Mesenchymal stem cell (in vitro differentiated cells and primary cell): ENCODE measurements around the gene PDCL2.
A peak's percentile ranks its signal among the peaks of the same experiment; 100 is the strongest.

Source experiments
- DNase-seq: peaks from one replicate; pipeline ENCODE4 v3.0.0-alpha.2; 2013
- H2AFZ ChIP-seq: one replicate; pipeline ENCODE4 v1.6.1; 2013; ENCODE audit warnings: low read depth, mild to moderate bottlenecking, control low read depth, inconsistent platforms, low read length, moderate library complexity
- H2AK5ac ChIP-seq: 2 replicates; pipeline ENCODE4 v1.6.1; 2013; ENCODE audit warnings: low read length, moderate library complexity, mild to moderate bottlenecking, inconsistent platforms; ENCODE audit not compliant: severe bottlenecking
- H2BK120ac ChIP-seq: one replicate; pipeline ENCODE4 v1.6.1; 2013; ENCODE audit warnings: low read depth, mild to moderate bottlenecking, inconsistent platforms, low read length, moderate library complexity
- H2BK12ac ChIP-seq, 2 experiments: one replicate each; pipeline ENCODE4 v1.6.1; 2013; ENCODE audit warnings: inconsistent platforms in 2 of 2, low read length in 2 of 2, mild to moderate bottlenecking in 2 of 2, moderate library complexity in 2 of 2, control low read depth in 1 of 2
- H2BK15ac ChIP-seq: one replicate; pipeline ENCODE4 v1.6.1; 2013; ENCODE audit warnings: mild to moderate bottlenecking, low read depth, inconsistent platforms; ENCODE audit not compliant: poor library complexity, severe bottlenecking
- H2BK5ac ChIP-seq: 2 replicates; pipeline ENCODE4 v1.6.1; 2013; ENCODE audit warnings: low read depth, mild to moderate bottlenecking, low read length, control low read depth, inconsistent platforms; ENCODE audit not compliant: poor library complexity, severe bottlenecking
- H3K14ac ChIP-seq, 2 experiments: one replicate each; pipeline ENCODE4 v1.6.1; 2013; ENCODE audit warnings: inconsistent platforms in 2 of 2, low read length in 2 of 2, control low read depth in 1 of 2, mild to moderate bottlenecking in 1 of 2, moderate library complexity in 1 of 2
- H3K18ac ChIP-seq, 2 experiments: one replicate each; pipeline ENCODE4 v1.6.1; 2013; ENCODE audit warnings: inconsistent platforms in 2 of 2, low read length in 2 of 2, control low read depth in 1 of 2, low read depth in 1 of 2, mild to moderate bottlenecking in 1 of 2
- H3K23ac ChIP-seq, 2 experiments: one replicate each; pipeline ENCODE4 v1.6.1; 2013; ENCODE audit warnings: inconsistent platforms in 2 of 2, low read length in 2 of 2, mild to moderate bottlenecking in 2 of 2, moderate library complexity in 2 of 2, control low read depth in 1 of 2
- H3K27ac ChIP-seq: 2 replicates; pipeline ENCODE4 v1.5.1; 2013; ENCODE audit warnings: mild to moderate bottlenecking, moderate library complexity, low read length, control low read depth, inconsistent platforms; ENCODE audit not compliant: poor library complexity, severe bottlenecking
- H3K27me3 ChIP-seq, 2 experiments: 2 replicates each; pipeline versions ENCODE4 v1.6.1 to v1.7.0; 2013; ENCODE audit warnings: low read length in 2 of 2, mild to moderate bottlenecking in 2 of 2, moderate library complexity in 2 of 2, control low read depth in 1 of 2, inconsistent platforms in 1 of 2; ENCODE audit not compliant: control insufficient read depth in 1 of 2, insufficient read depth in 1 of 2
- H3K36me3 ChIP-seq, 2 experiments: 2 replicates each; pipeline versions ENCODE4 v1.6.1 to v1.7.0; 2013; ENCODE audit warnings: low read length in 2 of 2, control low read depth in 1 of 2, inconsistent platforms in 1 of 2, low read depth in 1 of 2, mild to moderate bottlenecking in 1 of 2; ENCODE audit not compliant: insufficient read depth in 2 of 2, control insufficient read depth in 1 of 2
- H3K4ac ChIP-seq, 2 experiments: one replicate each; pipeline ENCODE4 v1.6.1; 2013; ENCODE audit warnings: inconsistent platforms in 2 of 2, low read length in 2 of 2, mild to moderate bottlenecking in 2 of 2, moderate library complexity in 2 of 2, control low read depth in 1 of 2, low read depth in 1 of 2
- H3K4me1 ChIP-seq: 2 replicates; pipeline ENCODE4 v1.6.1; 2013; ENCODE audit warnings: low read depth, low read length, control low read depth; ENCODE audit not compliant: control insufficient read depth, insufficient read depth
- H3K4me2 ChIP-seq: 2 replicates; pipeline ENCODE4 v1.6.1; 2013; ENCODE audit warnings: low read length, mild to moderate bottlenecking, inconsistent platforms; ENCODE audit not compliant: poor library complexity, severe bottlenecking
- H3K4me3 ChIP-seq, 2 experiments: 2 replicates each; pipeline versions ENCODE4 v1.5.1 to v1.7.0; 2013; ENCODE audit warnings: low read length in 2 of 2, mild to moderate bottlenecking in 2 of 2, control low read depth in 1 of 2, low read depth in 1 of 2; ENCODE audit not compliant: insufficient read depth in 1 of 2
- H3K79me1 ChIP-seq: replicated peaks from 2 replicates; pipeline ENCODE4 v1.6.1; 2013; ENCODE audit warnings: mild to moderate bottlenecking, control low read depth, low read length, inconsistent platforms; ENCODE audit not compliant: poor library complexity, severe bottlenecking
- H3K9ac ChIP-seq: 2 replicates; pipeline ENCODE4 v1.7.0; 2013; ENCODE audit warnings: mild to moderate bottlenecking, low read length, moderate library complexity
- H3K9me3 ChIP-seq: 2 replicates; pipeline ENCODE4 v1.7.0; 2013; ENCODE audit warnings: mild to moderate bottlenecking, low read length; ENCODE audit not compliant: control insufficient read depth
- H4K8ac ChIP-seq: one replicate; pipeline ENCODE4 v1.6.1; 2013; ENCODE audit warnings: inconsistent platforms, mild to moderate bottlenecking, low read length, moderate library complexity
- H4K91ac ChIP-seq: one replicate; pipeline ENCODE4 v1.6.1; 2013; ENCODE audit warnings: mild to moderate bottlenecking, low read length, inconsistent platforms
- WGBS: methylation state at CpG from one replicate; pipeline ENCODE4 v1.1.7; 2013; ENCODE audit warnings: mixed read lengths; 5-methylcytosine and 5-hydroxymethylcytosine counted together

Gene PDCL2

GRCh38 chr4:55524844-55525571, 67.0 kb downstream of the PDCL2 start:
- Histone ChIP-seq H2AFZ (no peak overlapping the region), H3K79me1 (peaks cover 8% of the 10 kb centered on the region), H3K4me3 (no peak overlapping the region), H3K9ac (peak overlapping the region; percentile 70), H2AK5ac (no peak overlapping the region), H3K23ac (no peak overlapping the region), H2BK5ac (no peak overlapping the region), H4K8ac (no peak overlapping the region), H3K14ac (no peak overlapping the region), H3K4ac (no peak overlapping the region), H4K91ac (no peak overlapping the region), H2BK120ac (no peak overlapping the region), H3K36me3 (no peaks in the 10 kb centered on the region), H2BK15ac (no peak overlapping the region), H3K27ac (no peak overlapping the region), H3K27me3 (no peaks in the 10 kb centered on the region), H3K4me2 (no peak overlapping the region), H3K18ac (no peak overlapping the region), H3K9me3 (no peaks in the 10 kb centered on the region), H2BK12ac (no peak overlapping the region), H3K4me1 (no peaks in the 10 kb centered on the region)
- DNase-seq = peak; percentile 12
- 98% methylated on average over 3 of the region's 4 CpGs for WGBS

DNA sequence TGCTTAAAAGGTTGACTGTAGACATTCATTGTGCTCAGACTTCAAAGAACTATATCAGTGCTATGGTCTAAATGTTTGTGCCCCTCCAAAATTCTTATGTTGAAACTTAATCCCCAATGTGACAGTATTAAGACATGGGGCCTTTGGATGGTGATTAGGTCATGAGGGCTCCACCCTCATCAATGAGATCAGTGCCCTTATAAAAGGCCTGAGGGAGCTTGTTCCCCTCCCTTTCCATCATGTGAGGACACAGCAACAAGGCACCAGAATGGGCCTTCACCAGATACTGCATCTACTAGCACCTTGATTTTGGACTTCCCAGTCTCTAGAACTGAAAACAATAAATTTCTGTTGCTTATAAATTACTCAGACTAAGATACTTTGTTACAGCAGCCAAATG, 73.6 kb downstream of the PDCL2 start:
- Histone ChIP-seq H3K14ac (no peak overlapping the region), H3K79me1 (peaks cover 16% of the 10 kb centered on the region), H2BK15ac (no peak overlapping the region), H3K23ac (no peak overlapping the region), H3K18ac (no peak overlapping the region), H2AFZ (no peak overlapping the region), H3K27ac (no peak overlapping the region), H3K9ac (no peak overlapping the region), H3K4ac (no peak overlapping the region), H3K9me3 (no peaks in the 10 kb centered on the region), H3K4me2 (no peak overlapping the region), H2BK120ac (no peak overlapping the region), H2AK5ac (no peak overlapping the region), H2BK5ac (no peak overlapping the region), H2BK12ac (no peak overlapping the region), H4K91ac (no peak overlapping the region), H3K27me3 (no peaks in the 10 kb centered on the region), H3K36me3 (no peaks in the 10 kb centered on the region), H4K8ac (no peak overlapping the region), H3K4me1 (no peaks in the 10 kb centered on the region), H3K4me3 (no peak overlapping the region)
- DNase-seq = no peak

DNA sequence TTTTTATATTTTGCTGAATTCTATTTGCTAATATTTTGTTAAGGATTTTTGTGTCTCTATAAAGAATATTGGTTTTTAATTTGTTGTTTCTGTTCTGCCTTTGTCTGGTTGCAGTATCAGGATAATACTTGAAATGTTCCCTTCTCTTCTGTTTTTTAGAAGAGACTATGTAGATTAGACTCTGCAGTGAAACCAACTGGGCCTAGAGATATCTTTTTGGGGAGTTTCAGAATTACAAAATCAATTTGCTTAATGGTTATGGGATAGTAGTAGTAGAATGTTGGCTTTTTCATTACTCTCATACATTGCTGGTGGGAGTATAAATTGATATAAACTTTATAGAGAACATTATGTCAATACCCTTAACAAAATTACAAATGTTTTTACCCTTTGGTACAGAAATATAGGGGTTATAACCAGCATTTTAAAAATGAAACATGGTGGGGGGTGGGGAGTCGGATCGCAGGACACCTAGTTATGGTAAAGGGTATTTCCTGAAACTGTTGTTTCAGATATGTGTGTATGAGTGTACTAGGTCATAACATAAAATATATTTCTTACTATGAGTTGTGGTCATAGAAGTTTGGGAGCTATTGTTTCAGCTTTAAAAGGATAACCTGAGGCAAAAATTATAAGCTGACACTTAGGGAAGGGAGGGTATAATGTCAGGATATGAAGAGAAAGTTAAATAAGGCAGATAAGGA, 74.4 kb downstream of the PDCL2 start:
- H3K18ac ChIP-seq = no peak overlapping the region

DNA sequence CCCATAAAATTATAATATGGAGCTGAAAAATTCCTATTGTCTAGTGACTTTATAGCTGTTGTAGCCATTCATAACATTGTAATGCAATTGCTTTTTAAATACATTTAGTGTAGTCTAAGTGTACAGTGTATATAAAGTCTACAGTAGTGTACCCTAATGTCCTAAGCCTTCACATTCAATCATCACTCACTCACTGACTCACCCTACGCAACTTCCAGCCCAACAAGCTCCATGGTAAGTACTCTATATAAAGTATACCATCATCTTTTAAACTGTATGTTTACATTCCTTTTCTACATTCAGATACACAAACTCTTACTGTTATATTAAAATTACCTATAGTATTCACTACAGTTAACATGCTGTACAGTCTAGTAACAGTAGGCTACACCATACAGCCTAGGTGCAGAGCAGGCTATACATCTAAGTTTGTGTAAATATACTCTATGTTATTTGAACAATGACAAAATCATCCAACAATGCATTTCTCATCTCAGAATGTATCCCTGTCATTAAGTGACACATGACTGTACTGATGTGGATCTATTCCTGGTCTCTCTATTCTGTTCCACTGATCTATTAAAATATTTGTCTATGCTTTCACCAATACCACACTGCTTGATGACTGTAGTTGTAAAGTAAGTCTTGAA, 79.0 kb downstream of the PDCL2 start:
- no peak overlapping the region for H2BK15ac ChIP-seq
- peaks cover 0 to 4% of the 10 kb centered on the region in 2 experiments for H3K36me3 ChIP-seq
- H3K4ac ChIP-seq = no peak overlapping the region
- no peak overlapping the region for H3K4me3 ChIP-seq
- H2AFZ ChIP-seq = no peak overlapping the region
- peak; percentile 8 for DNase-seq
- H3K9ac ChIP-seq = no peak overlapping the region
- no peak overlapping the region for H2AK5ac ChIP-seq
- no peaks in the 10 kb centered on the region for H3K4me1 ChIP-seq
- no peak overlapping the region for H2BK5ac ChIP-seq
- no peak overlapping the region for H4K91ac ChIP-seq
- H2BK12ac ChIP-seq = no peak overlapping the region
- H3K79me1 ChIP-seq = peaks cover 4% of the 10 kb centered on the region
- no peak overlapping the region for H3K27ac ChIP-seq
- H3K9me3 ChIP-seq = no peaks in the 10 kb centered on the region
- no peak overlapping the region for H3K14ac ChIP-seq
- no peak overlapping the region for H2BK120ac ChIP-seq
- H3K18ac ChIP-seq = no peak overlapping the region
- 75% methylated on average over 1 of the region's 1 CpG for WGBS
- no peak overlapping the region for H3K4me2 ChIP-seq
- no peaks in the 10 kb centered on the region for H3K27me3 ChIP-seq
- H3K23ac ChIP-seq = no peak overlapping the region
- H4K8ac ChIP-seq = no peak overlapping the region

More for the DNA sequence above, 74.4 kb downstream of the PDCL2 start:
- H3K27ac ChIP-seq = no peak overlapping the region
- 100% methylated on average over 2 of the region's 2 CpGs for WGBS
- H2BK120ac ChIP-seq = no peak overlapping the region
- no peak overlapping the region for H3K4ac ChIP-seq
- H3K9ac ChIP-seq = no peak overlapping the region
- no peak overlapping the region for H3K4me2 ChIP-seq
- H2AK5ac ChIP-seq = no peak overlapping the region
- no peaks in the 10 kb centered on the region for H3K27me3 ChIP-seq
- H2BK5ac ChIP-seq = no peak overlapping the region
- H3K4me1 ChIP-seq = no peaks in the 10 kb centered on the region
- H2AFZ ChIP-seq = no peak overlapping the region
- no peak overlapping the region for H3K23ac ChIP-seq
- H3K9me3 ChIP-seq = no peaks in the 10 kb centered on the region
- H3K79me1 ChIP-seq = peaks cover 16% of the 10 kb centered on the region
- no peaks in the 10 kb centered on the region for H3K36me3 ChIP-seq
- no peak overlapping the region for H3K14ac ChIP-seq
- H3K4me3 ChIP-seq = no peak overlapping the region
- H2BK12ac ChIP-seq = no peak overlapping the region
- no peak for DNase-seq
- H4K8ac ChIP-seq = no peak overlapping the region
- no peak overlapping the region for H2BK15ac ChIP-seq
- H4K91ac ChIP-seq = no peak overlapping the region
